HG02852 (cell line): ENCODE measurements around the gene SSTR5.

Source experiments
- ATAC-seq: cut with Tn5 transposase; IDR thresholded peaks from one replicate; pipeline ENCODE4 v1.9.1; 2021; ENCODE audit warnings: mild to moderate bottlenecking, moderate library complexity; ENCODE audit not compliant: unreplicated experiment

The SSTR5 gene

DNA sequence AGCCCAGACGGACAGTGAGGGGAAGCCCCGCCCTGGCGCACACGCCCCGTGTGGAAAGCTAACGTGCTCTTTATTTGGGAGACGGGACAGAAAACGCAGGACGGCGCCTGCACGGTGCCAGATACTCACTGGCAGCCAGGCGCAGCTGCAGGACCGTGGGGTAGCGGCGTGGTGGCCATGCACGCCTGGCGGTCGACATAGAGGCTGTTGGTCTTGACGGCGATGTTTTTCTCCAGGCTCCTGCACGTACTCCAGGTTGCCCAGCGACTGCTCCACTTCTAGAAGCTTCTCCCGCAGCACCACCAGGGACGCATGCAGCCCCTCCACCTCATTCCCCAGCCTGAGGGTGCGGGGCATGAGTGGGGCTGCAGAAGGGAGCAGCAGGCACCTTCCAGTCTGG lies 28.6 kb downstream of the SSTR5 start:
- ATAC-seq = no peak

DNA sequence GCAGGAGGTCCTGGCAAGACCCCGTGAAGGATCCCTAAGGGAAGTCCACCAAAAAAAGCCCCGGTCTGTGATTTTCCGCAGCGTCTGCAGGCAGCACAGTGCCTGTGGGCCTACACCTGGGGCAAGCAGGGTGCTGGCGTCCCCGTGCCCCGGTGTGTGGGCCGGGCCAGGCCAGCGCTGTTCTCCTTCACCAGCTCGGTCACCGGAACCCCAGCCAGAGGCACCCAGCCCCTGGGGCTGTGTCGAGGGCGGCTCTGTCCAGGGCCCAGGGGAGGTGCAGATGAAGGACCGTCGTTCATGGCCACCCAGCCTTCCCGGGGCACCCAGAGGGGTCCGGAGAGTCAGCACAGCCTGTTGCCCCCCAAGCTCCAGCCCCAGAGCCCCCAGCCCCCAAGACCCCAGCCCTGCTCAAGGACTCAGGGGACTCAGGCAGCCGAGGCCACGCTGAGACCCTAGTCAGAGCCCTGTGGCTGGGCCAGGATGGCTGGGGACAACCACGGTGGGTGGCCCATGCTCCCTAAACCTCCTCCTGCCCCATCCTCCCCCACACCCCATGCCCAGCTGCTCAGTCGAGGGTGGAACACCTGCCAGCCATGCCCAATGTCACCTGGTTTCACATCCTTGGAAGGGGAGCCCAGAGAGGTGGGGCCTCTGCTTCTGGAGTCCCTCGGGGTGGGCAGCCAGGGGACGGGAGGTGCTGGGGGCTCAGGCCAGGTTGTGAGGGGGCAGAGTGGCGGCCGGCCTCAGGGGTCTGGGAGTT lies 29.2 kb downstream of the SSTR5 start:
- no peak for ATAC-seq

- no peak for ATAC-seq
Observed at GRCh38 chr16:1102333-1102700, 29.8 kb downstream of the SSTR5 start.

DNA sequence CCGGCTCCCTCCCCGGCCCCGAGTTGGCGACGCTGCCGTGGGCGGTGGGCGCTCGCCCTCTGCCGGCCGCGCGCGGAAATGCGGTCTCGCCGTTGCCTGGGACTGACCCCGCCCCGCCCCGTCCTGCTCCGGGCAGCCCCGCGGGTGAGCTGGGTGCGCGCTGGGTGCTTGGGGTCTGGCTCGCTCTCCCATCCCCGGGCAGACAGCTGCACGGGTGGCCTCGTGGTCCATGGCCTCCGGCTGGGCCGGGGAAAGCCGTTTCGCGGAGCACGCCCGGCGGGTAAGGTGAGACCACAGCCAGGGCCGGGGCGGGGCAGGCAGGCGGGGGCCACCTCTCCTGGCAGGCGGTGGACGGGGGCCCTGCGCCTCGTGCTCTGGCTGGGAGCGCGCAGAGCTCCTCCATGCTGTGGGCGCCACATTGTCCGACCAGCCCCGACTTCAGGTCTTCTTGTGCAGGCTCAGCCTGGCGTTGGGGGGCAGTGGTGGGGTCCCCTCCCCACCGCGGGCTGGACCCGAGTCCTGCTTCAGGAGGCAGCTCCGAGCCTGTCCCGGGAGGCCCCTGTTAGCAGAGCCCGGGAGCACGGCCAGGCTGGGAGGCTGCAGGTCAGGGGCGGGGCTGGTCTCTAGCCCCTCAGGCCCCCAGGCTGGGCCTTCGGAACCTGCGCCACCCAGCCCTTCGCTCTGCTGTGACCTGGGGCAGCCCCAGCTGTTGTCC lies 30.5 kb downstream of the SSTR5 start:
- no peak for ATAC-seq

DNA sequence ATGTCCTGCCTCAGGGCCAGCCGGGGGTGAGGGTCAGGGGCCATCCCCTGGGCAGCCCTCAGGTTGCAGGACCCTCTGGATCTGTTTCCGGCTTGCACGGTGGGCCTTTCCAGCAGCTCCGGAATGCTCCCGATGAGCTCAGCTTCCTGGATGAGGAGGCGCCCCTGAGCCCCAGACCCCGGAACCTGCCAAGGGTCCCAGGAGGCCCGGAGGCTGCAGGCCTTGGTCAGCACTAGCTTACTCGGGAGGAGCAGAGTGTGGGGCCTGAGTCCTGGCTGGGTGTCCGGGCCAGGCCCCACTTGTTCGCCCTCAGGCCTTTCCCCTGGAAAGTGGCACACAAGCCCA lies 31.1 kb downstream of the SSTR5 start:
- ATAC-seq = no peak

- no peak for ATAC-seq
Observed at GRCh38 chr16:1105888-1106620, 33.5 kb downstream of the SSTR5 start.

- ATAC-seq = no peak
Observed at GRCh38 chr16:1106659-1107058, 34.1 kb downstream of the SSTR5 start.

DNA sequence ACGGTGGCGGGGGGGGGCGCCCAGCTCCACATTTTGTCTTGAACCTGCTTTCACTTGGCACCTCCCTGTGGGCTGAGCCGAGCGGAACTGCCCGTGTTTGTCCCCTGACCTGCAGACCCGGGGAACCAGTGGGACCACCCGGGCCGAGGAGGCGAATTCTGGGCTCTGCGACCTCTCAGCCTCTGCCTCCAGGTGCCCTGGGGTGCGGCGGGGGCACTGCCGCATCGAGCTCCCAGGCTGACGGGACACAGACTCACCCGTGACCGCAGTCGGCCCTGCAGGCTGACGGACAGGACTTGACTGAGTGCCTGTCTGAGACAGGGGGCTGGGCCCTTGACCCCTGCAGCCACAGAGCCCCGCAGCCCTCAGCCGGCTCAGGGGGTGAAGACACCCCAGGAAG lies 34.6 kb downstream of the SSTR5 start:
- no peak for ATAC-seq

DNA sequence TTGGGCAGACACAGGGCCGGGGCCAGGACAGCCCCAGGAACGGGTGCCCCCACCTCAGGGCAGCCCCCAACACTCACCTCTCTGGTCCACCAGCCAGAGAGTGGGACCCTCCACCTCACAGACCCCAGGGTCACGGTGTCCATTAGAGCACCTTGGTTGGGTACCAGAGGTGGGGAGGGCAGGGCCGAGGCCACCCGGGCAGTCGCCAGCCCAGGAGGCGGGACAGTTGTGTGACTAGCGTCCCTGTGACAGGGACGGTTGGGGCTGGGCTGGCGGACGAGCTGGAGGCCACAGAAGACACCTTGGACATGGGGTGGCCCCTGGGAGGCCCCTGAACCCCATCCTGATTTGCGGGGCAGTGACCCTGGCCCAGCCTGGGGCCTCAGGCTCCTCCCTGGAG lies 35.2 kb downstream of the SSTR5 start:
- no peak for ATAC-seq

DNA sequence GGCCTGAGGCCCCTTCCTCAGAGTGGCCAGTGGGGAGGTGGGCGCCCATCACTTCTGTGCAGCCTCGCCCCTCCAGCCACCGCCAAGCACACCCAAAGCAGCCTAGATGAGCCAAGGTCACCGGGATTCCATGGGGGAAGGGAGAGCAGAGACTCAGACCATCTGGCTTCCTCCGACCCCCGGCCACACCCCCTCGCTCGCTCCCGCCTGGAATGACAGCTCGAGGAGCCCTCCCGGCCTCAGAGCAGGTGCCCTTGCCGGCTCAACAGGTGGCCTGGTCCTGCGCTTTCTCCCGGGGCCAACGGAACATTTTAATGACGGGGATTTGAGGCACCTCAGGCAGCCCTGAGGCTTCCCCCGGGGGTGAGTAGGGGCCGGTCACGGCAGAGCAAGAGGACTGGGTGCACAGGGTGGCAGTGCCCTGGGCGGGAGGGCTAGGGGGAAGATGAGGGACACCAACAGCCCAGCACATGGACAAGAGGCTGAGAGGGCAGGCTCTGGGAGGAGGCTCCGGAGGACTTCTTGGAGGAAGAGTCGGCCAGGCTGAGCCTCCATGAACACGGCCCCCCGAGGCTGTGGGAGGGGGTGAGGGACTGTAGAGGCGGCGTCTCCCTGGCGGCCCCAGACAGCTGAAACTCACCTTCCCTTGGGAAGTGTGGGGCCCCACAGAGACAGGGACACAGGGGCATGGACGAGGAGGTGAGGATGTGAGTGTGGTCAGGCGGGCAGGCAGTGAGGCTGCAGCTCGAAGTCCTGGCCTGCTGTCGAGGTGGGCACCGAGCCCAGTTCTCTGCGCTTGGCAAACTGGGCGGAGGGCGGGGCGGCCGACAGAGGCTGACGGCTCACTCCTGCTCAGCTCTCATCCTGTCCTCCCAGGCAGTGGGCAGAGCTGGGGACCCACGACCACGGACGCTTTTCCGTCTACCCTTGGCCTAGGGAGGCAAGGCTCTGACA lies 36.0 kb downstream of the SSTR5 start:
- ATAC-seq = no peak

- ATAC-seq = no peak
Observed at GRCh38 chr16:1109648-1110047, 37.1 kb downstream of the SSTR5 start.

DNA sequence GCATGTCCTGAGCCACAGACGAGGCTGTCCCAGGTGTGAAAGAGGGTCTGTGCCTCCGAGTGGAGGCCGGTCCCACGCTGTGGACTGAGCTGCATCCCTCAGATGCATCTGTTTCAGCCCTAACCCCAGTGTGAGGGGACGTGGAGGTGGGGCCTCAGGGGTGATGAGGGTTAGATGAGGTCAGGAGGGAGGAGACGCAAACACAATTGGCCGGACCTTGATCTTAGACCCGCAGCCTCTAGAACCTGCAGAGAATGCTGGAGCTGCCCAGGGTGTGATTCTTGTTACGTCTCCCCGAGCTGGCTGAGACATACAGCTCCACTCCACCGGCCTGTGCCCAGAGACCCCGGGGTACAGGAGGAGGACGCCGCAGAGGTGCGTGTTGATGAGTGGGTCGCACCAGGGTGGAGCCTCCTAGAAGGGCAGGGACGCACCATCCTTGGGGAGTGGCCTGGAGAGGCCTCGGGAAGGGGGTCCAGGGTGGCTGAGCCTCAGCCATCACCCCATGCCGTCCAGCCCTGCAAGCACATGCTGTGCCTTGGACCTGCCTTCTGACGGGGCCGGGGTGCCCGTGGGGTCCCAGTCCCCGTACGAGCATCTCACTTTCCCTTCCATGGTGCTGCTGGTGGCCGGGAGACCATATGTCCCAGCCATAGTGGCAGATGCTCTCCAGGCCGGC lies 40.1 kb downstream of the SSTR5 start:
- no peak for ATAC-seq

DNA sequence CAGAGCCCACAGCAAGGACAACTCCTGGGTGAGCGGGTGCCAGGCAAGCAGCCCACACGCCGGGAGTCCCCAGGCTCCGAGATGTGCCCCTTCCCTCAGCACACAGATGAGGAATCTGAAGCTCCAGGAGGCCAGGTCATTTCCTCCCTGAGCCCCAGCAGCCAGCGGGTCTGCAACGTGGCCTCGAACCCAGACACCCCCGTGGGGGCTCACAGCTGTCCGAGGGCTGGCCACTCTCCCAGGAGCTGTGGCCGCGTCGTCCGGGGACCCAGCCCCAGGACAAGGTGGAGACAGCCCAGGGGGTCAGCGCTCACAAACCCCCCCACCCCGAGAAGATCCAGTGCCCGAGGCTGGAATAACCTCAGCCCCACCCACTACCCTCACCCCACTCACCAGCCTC lies 40.9 kb downstream of the SSTR5 start:
- no peak for ATAC-seq

- no peak for ATAC-seq
Observed at GRCh38 chr16:1113889-1114526, 41.5 kb downstream of the SSTR5 start.

DNA sequence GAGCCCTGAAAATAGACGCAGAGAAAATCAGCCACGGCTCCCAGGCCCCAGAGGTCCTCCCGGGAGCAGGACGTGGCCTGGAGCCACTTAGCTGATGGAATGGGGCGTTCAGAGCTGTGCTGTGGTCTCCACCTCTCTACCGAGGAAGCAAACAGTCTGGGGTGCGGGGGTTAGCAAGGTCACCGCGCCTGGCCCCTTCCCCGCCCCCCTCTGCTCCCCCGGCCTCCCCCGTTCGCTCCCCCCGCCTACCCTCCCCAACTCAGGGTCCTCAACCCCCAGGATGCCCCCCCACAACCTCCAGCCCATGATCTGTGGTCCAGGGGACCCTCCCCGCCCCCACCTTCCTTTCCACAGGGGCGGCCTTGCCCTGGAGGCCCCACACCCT lies 44.1 kb downstream of the SSTR5 start:
- no peak for ATAC-seq

- ATAC-seq = no peak
Observed at GRCh38 chr16:1117176-1117900, 44.8 kb downstream of the SSTR5 start.

DNA sequence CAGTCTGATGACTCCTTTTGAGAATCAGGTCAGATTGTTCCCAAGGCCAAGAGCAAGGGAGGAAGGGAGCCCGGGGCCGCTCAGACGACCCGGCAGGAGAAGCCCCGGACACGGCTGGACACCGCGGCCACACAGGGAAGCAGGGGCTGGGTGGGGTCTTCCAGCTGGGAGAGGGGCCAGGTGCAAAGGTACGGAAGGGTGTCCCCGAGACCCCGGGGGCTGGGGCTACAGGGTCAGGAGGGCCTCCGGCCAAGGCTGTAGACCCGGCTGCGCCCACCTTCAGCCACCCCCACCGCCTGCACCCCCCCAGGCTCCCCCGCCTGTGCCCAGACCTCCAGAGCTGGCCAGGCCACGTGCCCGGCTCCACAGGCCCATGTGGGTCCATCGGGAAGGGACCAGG lies 45.4 kb downstream of the SSTR5 start:
- no peak for ATAC-seq

DNA sequence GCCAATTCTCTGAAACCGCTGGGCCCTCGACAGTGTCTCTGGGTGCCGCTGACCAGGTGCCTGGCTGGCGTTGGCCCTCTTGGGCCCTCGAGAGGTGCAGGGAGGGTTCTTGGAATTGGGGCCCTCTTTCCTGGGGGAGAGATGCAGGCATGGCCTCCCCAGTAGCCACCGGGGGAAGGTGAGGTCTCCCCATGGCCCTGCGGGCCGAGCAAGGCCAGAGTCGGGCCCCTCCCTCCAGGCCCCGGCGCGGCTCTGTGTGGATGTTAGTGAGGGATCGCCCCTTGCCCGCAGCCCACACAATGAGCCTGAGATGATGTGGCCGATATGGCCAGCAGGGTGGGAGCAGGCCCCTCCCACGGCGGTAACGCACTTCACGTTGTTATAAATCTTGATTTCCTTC lies 46.6 kb downstream of the SSTR5 start:
- no peak for ATAC-seq
